ENCODE measurements around the gene SEMA6A. TPM values are rescaled to one million over a fixed set of nuclear protein-coding genes. Genes with fewer than 3 reads are reported as not detected.

Gene SEMA6A
- total and polyA plus RNA-seq, 2 of the 13 experiments (the other 11 are each of a cell fraction or from before 2014, with no cell fraction given) = 5.1 to 6.5 TPM

DNA sequence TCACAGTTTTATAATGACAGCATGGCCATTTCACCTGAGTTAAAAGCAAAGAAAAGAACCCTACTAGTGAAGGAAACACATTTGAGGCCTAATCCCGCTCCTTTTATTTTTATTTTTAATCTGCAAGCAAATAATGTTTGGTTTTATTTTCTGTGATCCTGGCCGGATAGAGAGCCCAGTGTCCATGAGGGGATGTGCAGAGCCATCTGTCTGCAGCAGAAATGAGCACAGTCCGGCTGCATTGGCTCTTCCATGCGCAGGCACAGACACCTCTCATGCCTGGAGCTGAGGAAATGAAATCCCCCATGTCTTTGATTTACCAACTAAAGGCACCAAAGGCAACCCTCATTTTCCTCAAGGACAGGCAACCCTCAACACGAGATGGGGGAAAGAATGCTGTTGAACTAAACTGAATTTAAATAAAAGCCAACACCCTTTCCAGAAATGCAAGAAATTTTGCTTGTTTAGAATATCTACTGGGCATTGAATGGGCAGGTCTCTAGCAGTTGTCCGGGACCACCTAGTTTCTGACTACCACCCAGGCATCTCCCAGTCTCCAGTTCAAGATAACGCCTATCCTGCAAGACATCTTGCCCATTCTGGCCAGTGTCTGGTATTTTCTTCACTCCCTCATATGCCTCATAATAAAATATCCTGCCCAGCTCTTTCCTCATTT lies 47.9 kb upstream of the SEMA6A start:
- TF ChIP-seq ATF2 (CRISPR knock-in tag; IDR thresholded peaks at IDR 0.05) (no peak), PCBP2 (optimal IDR thresholded peaks at IDR 0.05; ENCODE audit: low read depth, low read length, poor library complexity, severe bottlenecking) (no peak), STAG1 (CRISPR knock-in tag; IDR thresholded peaks at IDR 0.05) (no peak), ZNF18 (CRISPR knock-in tag; IDR thresholded peaks at IDR 0.05; ENCODE audit: insufficient replicate concordance) (no peak), ZNF574 (CRISPR knock-in tag; IDR thresholded peaks at IDR 0.05) (peak; percentile 67), ZNF234 (CRISPR knock-in tag; conservative IDR thresholded peaks at IDR 0.05) (no peak)
- BruUV-seq (replicated peaks) = no TSS peak
- ATAC-seq (0 out of 3 replicates have a peak, but pooled peaks have one; percentile 44), FAIRE-seq (no peak), DNase-seq (ENCODE audit: low spot score) (no peak)
- Histone ChIP-seq H3K27ac (ENCODE audit: extremely low read length, insufficient read depth, low read length) (no peak overlapping the region), H3K4me1 (ENCODE audit: insufficient read depth, low read length) (no peaks in the 10 kb centered on the region), H3K36me3 (replicated peaks in 1 of 2; ENCODE audit: control insufficient read depth in 1 of 2, insufficient read depth in 2 of 2, low read length in 2 of 2) (no peaks in the 10 kb centered on the region), H3K9me3 (ENCODE audit: low read length) (no peaks in the 10 kb centered on the region), H3K4me3 (replicated peaks in 1 of 3; ENCODE audit: insufficient read depth in 1 of 3, low read depth in 2 of 3, low read length in 3 of 3) (no peak overlapping the region), H3K27me3 (ENCODE audit: control insufficient read depth in 1 of 2, insufficient read depth in 2 of 2, low read length in 2 of 2) (peaks cover 0 to 37% of the 10 kb centered on the region in 2 experiments; a peak in 3 of 5 replicates), H3K79me2 (ENCODE audit: insufficient read depth, low read length) (no peaks in the 10 kb centered on the region), H3K4me2 (ENCODE audit: low read depth, low read length) (no peak overlapping the region), H4K20me1 (ENCODE audit: insufficient read depth, low read length) (no peaks in the 10 kb centered on the region), H2AFZ (ENCODE audit: low read length) (no peak overlapping the region), H3K9ac (ENCODE audit: insufficient read depth, low read depth, low read length) (no peak overlapping the region)
- POLR2A ChIA-PET = no interaction called here
- in situ Hi-C loops (cut with HindIII; ENCODE audit: extremely low pct_ligation_motif_present, low pct_unique_long_range_greater_than_20kb) (no loop called here), intact Hi-C loops (cut with micrococcal nuclease; ENCODE audit: unreplicated experiment) (no loop called here)
- CTCF ChIA-PET (ENCODE audit: low intra/inter-chr PET ratio, low total read pairs) = no interaction called here
- 6% methylated on average over 7 of the region's 7 CpGs for WGBS (ENCODE audit: low lambda C conversion rate)

All from HepG2 (cell line).